ENCODE results near the gene KLHDC8A.

KLHDC8A gene

GRCh38 chr1:205324781-205325180 lies 31.9 kb downstream of the KLHDC8A start:
- TF ChIP-seq CTCF (conservative IDR thresholded peaks at IDR 0.05; ENCODE audit: low read length): no peak
- peak; percentile 49 for DNase-seq (ENCODE audit: low read depth)

DNA sequence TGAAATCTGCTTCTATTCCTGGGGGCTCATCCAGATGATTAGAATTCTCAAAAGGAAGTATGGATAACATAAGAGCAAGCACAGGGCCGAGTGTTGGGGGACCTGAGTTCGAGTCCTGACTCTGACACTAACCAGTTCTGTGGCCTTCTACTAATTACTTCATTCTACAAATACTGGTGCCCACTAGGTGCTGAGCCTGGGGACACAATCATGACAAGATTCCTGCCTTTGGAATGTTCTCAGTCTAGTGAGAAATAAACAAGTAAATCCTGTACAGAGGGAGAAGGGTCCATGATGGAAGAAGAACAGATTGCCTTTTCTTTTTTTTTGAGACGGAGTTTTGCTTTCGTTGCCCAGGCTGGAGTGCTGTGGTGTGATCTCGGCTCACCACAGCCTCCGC lies 32.9 kb downstream of the KLHDC8A start:
- no peak overlapping the region for H3K4me3 ChIP-seq (ENCODE audit: low read length)
- no peak for DNase-seq (ENCODE audit: low read depth)
- no peak for TF ChIP-seq CTCF (conservative IDR thresholded peaks at IDR 0.05; ENCODE audit: low read length)

More at GRCh38 chr1:205324781-205325180, 31.9 kb downstream of the KLHDC8A start:
- no peak overlapping the region for H3K4me3 ChIP-seq (ENCODE audit: low read length)

DNA sequence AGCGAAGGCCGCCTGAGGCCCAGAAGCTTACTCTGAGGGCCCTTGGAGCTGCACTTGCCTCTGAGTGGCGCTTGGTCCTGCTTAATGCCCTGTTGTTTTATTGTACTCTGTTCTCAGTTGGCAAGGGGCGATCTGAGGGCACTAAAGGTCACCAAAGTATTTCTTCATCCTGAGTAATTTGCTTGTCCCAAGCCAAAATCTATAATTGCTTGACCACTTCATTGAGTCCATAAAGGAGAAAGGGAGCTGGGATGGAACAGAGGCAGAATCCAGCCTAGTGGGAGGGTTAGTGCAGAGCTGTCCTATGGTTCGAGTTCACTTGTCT lies 34.8 kb downstream of the KLHDC8A start:
- no peak for TF ChIP-seq CTCF (conservative IDR thresholded peaks at IDR 0.05; ENCODE audit: low read length)
- no peak for DNase-seq (ENCODE audit: low read depth)
- H3K4me3 ChIP-seq (ENCODE audit: low read length): 0 out of 2 replicates have a peak overlapping the region, but pooled peaks have one; percentile 26

DNA sequence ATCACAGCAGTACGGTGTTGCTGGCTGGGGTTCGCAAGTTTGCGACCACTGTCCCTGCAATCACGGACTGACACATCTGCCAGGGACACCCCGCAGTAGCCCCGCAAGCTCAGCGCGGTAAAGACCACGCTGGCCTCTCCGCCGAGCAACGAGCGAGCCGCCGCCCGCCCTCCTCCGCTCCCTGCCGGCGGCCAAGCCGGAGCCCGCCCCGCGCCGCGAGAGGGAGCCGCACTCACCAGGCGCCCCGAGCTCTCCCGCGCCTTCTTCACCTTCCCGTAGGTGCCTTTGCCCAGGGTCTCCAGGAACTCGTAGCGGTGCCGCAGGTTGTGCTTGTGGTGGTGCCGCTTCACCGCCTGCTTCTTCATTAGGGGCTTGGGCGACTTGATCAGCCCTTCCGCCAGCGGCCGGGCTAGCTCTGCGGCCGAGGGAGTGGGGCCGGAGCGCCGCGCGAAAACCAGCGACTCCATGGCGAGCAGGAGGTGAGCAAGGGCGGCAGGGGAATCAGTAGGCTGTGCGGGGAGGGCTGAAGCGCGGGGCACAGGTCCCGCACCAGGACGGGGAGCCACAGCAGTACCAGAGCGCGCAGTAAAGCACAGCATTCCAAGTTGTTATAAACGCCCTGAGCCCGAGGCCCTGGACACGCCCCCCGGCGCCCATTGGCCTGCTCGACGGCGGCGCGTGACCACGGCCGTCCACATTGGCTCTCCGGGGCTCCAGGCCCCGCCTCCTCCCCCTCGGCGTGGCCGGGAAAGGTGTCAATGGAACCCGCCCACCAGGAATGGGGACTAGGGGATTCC lies 35.4 kb downstream of the KLHDC8A start, which contains the start of gene NUAK2:
TSS of gene NUAK2 (minus strand) at position 584 of the 797 bp plus-strand sequence. CDS start at position 467, 117 bp downstream.
- H3K4me3 ChIP-seq (ENCODE audit: low read length): peak within 1 kb of the TSS; percentile 96
- DNase-seq (ENCODE audit: low read depth): peak; percentile 82
- TF ChIP-seq CTCF (conservative IDR thresholded peaks at IDR 0.05; ENCODE audit: low read length): 0 out of 2 replicates have a peak, but pooled peaks have one; percentile 11

DNA sequence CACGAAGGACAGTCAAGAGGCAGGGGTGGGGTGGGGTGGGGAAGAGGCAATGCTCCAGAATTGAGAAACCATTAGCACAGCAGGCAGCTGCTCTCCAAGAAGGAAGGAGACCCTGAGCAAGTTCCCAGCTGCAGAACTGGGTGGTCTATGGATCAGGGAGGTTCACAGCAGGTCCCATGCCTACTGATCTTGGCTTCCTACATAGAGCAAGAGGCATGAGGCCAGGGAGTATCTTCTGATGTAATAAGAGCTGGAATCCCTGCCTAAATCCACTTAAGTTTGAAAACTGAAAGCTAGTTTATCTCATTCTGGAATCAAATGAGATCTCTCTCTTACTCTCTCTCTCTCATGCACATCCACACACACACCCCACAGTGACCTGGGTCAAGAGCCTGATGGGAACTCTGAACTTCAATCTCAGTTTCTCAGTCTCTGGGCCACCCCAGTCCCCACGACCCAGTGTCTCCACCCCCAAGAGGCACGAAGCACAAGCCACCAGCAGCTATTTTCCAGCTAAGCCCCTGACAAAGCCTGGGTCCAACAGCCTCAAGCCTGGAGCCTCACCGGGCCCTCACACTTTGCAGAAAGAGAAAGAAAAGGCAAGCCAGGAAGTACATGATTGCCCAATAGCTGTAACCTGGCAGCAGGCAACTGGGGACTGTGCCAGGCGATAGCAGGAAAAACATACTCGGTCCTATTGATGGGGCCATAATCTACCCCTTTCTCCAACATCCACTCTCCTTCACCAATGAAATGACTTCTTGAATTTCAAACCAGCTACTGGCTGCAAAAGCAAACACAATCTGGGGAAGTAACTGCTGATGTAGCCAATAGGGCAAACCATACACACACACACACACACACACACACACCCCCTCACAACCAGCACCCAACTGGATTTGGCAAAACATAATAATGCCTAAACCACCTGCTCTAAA lies 37.4 kb downstream of the KLHDC8A start:
- TF ChIP-seq CTCF (conservative IDR thresholded peaks at IDR 0.05; ENCODE audit: low read length): no peak
- H3K4me3 ChIP-seq (ENCODE audit: low read length): peak overlapping the region; percentile 53
- DNase-seq (ENCODE audit: low read depth): peak; percentile 67

DNA sequence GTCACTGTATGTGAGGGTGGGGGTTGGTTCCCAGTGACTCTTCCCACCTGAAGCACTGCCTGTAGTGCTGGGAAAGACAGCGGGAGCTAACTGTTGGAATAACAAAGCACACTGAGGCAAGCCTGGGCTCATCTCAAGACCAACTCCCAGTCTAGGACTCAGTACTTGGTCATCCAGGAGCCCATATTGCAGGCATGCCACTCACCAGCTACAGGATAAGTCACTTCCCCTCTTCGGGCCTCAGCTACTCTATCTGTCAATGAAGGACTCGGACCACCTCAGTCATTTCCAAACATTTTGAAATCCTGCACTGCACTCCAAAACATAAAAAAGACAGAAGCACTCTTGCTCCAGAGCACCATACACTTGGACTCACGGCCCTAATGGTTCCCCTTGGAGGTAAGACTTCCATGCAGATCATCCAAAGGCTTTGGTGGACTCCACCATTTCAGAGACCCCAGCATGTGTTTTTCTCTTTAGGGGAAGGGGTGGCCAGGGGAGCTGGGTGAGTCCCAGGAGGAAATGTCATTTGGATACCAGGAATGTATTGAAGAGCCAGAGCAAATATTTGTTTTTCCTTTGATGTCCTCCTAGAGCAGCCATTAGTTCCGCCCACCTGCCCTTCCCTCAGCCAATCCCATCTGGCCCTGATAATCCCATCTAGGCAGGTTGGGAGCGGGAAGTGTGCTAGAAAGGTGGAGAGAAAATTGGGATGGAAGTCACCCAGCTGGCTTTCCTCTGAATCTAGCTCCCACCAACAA lies 38.3 kb downstream of the KLHDC8A start:
- no peak for TF ChIP-seq CTCF (conservative IDR thresholded peaks at IDR 0.05; ENCODE audit: low read length)
- no peak overlapping the region; the same call in 1 of the 2 replicates for H3K4me3 ChIP-seq (ENCODE audit: low read length)
- no peak for DNase-seq (ENCODE audit: low read depth)
